GM19463 (cell line): ENCODE results near the gene CTIF.

ENCODE experiments used
- ATAC-seq: cut with Tn5 transposase; IDR thresholded peaks from one replicate; pipeline ENCODE4 v1.9.1; 2021; ENCODE audit warnings: mild to moderate bottlenecking, moderate library complexity; ENCODE audit not compliant: unreplicated experiment

CTIF gene

DNA sequence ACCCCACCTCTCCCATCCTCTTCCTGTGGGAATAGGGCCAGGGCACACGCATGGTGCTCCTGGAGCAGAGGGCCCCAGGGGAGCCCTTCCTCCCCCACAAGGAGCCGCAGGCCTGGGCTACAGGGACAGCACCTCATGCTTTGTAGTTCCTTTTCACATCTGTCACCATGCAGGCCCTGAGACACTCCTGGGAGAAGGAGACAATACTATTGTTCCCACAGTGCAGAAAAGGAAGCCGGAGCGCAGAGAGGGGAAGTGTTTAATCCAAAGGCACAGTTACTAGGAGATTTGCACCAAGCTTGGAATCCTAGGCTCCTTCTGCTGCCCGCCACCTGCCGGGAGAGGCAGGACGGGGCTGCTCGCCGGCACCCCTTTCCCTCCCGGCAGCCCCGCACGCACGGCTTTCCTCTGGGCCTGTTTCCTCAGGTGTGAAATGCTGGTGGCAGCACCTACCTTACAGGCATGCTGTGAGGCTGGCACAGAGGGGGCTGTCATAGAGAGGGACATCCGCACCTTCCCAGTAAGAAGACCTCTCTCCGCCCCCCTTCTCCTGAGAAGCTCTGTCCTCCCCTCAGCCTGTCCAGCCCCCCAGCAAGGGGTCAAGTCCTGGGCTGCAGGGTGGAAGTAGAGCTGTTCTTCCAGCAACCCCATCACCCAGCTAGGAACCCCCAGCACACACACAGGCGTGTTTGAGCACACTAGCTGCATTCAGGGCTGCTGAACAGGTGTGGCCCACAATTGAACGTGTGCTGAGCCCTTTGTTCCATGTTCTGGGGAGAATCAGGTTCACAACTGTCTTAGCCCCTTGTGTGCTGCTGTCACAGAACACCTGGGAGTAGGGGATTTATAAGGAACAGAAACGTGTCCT lies 349.3 kb downstream of the CTIF start:
- ATAC-seq: no peak

DNA sequence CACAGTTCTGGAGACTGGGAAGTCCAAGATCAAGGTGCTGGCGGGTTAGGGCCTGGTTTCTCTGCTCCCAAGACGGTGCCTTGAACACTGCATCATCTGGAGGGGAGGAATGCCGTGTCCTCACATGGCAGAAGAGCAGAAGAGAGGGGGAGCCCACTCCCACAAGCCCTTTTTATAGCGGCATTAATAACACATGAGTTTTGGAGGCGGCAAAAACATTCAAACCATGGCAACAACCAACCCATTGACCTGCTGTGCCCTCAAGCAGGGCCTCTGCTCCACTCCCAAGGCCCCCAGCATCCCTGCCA lies 349.9 kb downstream of the CTIF start:
- ATAC-seq: no peak

DNA sequence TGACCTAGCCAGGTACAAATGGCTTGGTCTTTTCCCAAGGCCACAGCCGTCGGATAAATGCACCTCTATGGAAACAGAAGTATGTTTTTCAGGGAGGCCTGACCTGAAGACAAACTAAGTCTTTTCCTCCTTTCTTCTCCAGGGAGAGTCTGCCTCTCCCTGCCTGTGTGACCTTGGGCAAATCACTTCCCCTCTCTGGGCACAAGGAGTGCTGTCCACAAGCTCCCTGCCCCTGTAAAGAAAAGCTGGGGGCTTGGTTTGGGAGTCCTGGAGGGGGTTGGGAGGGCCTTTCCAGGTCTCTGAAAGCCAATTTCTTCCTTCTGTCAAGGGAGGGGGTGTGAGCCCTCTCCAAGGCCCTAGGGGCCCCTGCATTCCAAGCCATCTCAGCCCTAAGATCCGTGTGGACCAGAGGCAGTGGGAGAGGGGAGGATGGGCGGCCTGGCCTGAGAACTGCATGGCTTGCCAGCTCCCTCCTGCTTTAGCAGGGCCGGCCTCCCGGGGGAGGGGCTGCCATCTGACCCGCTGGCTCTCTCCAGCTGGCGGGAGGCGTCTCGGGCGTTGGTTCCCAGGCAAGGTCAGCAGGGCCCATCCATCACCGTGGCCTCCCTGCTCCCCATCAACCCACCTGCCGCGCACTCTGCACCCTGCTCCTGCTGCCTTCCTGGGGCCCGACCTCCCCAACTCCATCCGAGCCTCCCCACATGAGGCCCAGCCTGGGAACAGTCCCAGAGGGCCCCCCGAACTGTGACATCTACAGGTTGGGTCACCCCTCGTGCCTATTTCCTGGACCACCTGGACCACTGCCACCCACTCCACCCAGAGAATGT lies 350.5 kb downstream of the CTIF start:
- ATAC-seq: no peak

DNA sequence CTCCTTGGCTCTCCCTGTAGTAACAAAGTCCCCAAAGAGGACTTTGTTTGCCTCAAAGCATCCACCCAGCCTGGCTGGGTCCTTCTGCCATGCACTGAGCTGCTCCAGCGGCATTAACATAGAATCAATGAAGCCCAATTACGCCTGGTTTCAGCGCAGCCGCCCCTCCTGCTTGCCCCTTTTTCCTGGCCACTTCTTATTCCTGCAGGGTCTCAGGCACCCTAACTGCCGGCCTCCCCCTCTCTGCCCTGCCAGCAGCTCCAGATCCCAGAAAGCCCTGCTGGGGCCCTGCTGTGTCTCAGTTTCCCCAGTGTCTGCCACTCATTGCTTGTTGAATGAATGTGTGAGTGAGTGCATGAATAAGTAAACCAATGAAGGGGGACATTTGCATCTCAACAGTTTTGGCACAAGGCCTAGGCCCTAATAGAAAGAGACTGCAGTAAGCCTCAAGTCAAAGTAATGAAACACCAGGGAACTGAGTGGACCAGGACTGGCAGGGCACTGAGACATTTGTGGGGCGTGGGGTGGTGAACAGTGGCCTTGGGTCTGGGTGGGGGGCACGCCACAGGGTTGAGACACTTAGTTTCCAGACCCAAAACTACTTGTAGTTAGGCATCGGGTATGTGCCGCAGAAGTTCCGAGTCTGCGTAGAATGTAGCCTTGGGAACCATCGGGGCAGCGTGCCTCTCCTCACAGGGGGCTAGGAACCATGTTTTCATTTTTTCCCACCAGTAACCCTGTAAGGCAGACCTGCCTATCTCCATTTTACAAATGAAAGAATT lies 351.3 kb downstream of the CTIF start:
- no peak for ATAC-seq

DNA sequence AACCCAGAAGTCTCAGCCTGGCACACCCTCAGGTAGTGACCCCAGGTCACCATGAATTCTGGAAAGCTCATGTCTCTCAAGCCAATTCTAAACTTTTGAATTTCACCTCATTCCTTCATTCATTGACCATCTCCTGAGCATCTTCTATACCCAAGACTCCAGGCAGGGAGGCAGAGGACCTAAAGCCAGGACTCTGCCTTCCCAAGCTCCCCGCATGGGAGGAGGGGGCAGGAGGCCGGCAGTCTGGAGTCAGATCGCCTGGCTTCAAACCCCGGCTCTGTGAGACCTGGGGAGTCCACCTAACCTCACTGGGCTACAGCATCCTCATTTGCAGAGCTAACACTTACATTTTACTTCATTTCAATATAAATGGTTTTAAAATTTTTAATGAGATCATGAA lies 352.9 kb downstream of the CTIF start:
- ATAC-seq: no peak

DNA sequence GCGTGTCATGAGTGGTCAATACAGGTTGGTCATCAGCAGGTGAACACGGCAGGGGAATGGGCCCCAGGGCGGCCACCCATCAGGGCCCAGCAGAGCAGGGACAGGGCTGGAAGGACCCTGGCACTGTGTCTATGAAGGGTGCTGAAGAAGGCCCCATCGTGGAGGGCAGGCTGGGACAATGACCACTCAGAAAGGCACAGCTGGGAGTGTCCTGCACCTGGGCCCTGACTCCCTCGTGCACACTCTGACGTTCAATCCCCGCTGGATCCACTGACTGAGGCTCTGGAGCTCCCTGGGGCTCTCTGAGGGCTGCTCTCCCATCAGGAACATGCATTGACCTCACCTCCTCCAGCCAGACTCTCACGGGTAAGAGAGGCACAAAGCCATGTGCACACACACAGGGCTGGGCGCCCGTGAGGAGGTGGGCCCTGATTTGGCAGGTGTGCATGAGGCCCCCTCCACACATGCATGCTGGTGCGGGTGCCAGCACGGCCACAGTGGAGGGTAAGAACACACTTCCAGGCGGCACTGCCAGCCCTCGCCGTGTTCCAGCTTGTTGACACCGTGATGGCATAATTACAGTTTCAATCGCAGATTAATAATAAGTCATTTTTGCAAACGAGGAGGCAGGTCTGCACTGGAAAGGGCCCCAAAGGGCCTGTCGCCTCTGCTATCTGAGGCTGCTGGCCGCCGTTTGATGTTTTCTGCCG lies 353.5 kb downstream of the CTIF start:
- no peak for ATAC-seq

DNA sequence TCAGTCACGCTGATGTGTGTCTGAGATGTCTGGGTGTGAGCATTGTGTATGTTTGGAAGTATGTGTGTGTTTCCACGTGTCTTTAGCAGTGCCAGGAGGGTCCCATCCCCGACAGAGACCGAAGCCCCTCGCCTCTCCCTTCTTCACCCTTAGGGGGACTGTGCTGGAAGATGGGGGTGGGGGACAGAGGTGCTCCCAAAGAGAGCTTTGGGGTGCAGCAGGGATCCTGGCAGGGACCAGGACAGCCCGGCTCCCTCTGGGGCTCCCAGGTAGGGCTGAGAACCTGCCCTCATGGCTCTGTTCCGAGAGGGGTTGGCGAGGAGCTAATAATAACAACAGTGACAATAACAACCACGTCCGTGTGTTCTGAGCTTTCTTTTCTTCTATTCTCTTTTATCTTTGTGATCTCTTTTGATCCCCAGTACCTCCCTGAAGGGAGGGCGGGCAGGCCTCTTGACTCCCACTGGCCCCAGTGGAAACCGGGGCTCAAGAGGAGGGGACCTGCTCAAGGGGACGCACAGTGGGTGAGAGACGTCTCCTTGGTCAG lies 354.3 kb downstream of the CTIF start:
- ATAC-seq: no peak

DNA sequence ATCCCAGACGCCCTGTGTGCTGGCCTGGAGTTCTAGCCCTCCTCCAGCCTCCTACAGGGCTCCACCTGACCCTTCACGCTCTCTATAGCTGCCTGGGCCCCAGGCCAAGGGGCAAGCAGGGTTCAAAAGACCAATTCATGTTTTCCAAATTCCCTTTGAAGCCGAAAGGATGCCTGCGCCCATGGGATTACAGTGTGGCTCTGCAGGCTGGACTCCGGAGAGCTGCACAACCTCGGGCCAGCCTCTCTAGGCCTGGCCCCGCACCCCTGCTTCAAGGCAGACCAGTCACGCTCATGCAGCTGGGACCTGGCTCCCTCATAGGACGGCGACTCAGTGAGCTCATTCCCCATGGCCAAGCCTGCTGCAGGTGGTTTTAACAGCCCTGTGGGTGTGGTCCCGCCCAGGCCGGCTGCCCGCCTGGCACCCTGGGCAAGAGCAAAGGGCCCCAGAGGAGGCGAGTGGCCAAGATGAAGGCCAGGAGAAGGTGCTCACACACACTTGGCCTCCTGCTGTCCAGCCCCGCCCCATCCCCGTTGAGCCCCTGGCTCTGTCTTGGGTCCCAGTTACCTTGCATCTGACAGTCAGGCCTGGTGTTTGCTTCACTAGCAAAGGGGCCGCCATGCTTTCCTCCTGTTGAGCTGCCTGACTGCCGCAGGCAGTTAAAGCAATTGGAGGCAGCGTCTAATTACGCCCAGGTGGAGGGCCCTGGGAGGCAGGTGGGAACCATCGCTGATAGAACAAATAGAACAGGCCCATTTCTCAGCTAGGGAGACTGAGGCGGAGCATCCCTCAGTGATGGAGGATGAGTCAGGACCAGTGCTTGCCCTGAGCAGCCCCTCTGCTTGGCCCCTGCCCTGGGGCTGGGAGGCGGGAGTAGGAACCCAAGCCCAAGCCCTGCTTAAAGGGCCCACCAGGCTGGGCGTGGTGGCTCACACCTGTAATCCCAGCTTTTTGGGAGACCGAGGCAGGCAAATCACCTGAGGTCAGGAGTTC lies 355.1 kb downstream of the CTIF start:
- no peak for ATAC-seq

DNA sequence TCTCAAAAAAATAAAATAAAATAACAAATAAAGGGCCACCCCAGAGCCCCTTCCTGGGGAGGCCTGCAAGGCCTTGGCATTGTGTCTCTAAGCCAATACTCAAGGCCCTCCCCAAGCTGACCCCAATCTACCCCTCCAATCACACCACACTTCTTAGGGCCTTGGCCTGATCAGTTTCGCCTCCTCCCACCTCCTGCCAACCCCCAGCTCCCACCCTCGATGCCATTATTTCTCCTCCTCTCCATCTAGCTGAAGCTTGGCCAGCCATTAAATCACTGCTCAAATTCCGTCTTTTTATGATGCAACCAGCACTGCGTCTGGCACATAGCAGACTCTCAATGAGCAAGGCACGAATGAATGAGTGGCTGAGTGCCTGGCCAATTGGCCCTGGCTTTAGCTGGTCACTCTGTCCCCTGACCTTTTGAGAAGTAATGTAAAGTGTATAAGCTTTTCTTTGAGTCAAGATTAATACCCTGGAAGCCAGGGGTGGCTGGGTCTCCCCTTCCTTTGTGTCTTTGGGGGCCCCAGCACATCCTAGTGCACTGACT lies 356.0 kb downstream of the CTIF start:
- ATAC-seq: no peak

DNA sequence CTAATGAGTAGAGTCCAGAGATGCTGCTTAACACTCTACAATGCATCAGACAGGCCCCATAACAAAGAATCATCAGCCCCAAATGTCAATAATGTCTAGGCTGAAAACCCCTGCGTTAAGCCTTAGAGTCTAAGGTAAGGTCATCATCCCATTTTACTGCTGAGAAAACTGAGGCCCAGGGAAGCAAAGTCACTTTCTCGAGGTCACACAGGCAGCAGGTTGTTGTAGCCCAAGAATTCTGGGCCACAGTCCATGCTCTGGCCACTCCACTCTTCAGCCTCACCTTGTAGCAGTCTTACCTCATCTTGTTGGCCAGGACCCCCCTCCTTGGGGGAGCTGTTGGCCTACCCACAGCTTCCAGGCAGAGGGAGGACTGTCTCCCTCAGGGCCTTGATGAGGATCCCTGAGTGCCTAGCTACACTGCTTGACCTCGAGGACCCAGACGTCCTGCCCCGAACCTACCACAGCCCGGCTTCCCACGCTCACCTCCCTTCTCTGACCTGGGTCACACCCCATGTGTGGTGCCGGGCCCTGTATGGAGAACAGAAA lies 357.6 kb downstream of the CTIF start:
- no peak for ATAC-seq

DNA sequence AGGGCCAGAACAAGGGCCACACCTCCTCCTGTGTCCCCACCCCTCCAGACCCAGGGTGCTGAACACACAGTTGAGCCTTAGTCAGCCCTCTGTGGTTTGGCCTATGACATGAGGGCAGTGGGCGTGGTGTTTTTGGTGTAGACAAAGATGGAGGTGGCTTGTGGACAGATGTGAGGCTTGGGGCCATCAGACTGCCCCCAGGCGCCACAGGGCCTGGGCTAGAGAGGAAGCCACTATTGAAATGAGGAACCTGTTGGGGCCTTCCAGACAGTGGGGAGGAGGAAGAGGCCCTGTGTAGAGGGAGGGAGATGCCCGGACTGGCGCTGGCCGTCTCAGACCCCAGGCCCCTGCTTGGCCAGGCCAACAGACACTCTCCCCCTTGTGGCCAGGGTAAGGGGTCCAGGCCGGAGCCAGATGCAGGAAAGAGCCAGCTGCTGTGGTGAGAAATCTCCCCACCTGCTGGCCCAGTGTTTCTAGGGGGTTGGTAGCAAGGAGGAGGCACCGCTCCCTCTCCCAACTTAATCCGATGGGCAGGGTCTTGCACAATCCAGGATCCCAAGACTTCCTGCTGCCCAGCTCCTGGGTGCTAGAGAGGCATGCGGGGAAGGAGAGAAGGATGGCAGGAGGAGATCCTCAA lies 358.2 kb downstream of the CTIF start:
- no peak for ATAC-seq

DNA sequence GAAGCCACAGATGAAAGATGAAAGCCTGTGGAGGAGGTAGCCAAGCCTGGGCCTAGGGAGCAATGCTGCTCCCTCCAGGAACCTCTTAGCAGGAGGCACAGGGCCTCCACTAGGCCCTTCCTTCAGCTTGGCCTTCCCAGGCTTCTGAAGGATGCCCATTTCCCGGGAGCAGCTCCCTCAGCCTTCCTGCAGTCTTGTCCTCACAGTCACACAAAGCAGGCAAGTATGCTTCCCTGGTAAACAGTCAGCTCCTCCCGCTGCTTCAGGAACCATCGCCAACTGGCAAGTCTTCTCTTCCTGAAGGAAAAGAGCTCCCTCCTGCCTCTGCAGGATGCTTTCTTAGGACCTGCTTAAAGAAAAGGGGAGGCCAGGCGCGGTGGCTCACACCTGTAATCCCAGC lies 358.7 kb downstream of the CTIF start:
- no peak for ATAC-seq

DNA sequence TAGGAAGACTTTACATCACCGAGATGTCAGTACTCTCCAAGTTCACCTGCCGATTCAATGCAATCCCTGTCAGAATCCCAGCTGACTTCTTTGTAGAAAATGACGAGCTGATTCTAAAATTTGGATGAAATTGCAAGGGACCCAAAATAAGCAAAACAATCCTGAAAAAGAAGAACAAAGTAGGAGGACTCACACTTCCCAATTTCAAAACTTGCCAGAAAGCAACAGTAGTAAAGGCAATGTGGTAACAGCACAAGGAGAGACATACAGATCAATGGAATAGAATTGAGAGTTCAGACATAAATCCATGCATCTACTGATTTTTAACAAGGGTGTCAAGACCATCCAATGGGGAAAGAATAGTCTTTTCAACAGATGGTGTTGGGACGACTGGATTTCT lies 359.7 kb downstream of the CTIF start:
- no peak for ATAC-seq

DNA sequence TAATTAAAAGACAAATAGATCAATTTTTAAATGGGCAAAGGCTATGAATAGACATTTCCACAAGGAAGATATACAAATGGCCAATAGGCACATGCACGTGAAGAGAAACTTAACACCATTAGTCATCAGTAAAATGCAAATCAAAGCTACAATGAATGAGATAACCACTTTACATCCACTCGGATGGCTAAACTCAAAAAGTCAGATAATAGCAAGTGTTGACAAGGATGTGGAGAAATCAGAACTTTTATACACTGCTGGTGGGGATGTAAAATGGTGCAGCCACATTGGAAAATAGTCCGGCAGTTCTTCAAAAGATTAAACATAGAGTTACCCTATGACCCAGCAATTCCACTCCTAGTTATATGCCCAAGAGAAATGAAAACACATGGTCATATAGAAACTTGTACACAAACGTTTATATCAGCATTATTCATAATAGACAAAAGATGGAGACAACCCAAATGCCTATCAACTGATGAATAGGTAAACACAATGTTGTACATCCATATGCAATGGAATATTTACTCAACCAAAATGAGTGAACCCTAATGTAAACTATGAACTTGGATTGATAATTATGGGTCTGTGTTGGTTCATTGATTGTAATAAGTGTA lies 360.8 kb downstream of the CTIF start:
- ATAC-seq: no peak

DNA sequence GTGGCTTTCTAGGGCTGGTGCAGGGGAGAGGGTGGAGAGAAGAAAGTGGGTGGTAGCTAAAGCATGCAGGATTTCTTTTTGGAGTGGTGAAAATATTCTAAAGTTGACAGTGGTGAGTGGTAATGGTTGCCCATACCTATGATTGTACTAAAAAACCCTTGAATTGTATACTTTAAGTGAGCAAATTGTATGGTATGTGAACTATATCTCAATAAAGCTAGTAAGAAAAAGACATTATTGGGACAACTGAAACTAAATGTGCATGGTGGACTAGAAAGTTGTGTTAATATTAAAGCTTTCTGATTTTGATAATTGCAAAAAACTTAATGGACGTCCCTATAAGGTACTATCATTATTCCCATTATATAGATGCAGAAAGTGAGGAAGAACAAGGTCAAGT lies 361.6 kb downstream of the CTIF start:
- ATAC-seq: no peak

DNA sequence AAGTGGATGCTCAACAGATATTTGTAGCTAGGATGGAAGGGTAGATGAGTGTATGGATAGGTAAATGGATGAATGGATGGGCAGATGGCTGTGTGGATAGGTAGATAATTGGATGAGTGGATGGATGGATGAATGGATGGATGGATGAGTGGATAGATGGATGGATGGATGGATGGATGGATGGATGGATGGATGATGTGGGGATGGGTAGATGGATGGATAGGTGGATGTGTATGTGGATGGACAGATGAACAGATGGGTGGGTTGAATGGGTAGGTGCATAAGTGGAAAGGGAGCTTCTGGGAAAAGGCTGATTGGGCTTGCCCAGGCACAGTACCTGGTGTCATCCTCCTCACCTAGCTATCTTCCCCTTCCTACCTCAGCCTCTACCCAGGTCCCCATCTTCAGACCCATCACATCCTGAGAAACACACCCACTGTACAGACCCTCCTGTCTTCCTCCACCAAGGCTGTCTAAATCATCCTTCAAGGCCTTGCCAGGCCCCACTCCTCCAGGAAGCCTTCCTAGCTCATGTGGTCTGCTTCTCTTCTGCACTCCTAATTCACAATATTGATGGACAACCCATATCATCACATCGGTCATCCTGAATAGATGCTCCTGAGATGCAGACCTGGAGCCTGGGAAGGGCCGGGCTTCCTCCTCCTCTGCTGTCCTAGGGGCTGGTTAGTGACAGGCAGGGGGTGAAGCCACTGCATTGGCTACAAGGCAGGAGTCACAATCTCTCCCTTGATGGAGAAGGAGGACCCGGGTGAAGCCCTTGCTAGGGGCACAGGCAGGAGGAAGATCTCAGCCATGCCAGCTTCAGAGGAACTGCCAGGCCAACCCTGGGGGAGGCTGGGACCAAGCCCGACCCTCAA lies 362.6 kb downstream of the CTIF start:
- ATAC-seq: no peak
